ENCODE data around the gene MUC15. TPM values are rescaled to one million over a fixed set of nuclear protein-coding genes. Genes with fewer than 3 reads are reported as not detected.
A peak's percentile ranks its signal among the peaks of the same experiment; 100 is the strongest.

MUC15 gene, protein sequence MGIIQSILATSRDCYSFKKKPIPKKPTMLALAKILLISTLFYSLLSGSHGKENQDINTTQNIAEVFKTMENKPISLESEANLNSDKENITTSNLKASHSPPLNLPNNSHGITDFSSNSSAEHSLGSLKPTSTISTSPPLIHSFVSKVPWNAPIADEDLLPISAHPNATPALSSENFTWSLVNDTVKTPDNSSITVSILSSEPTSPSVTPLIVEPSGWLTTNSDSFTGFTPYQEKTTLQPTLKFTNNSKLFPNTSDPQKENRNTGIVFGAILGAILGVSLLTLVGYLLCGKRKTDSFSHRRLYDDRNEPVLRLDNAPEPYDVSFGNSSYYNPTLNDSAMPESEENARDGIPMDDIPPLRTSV
- total RNA-seq (2021), result 0.18 and 0.70 TPM in 2 replicates
- Bru-seq, nascent RNA, result percentile 17 among the genes with signal in this experiment
- BruChase-seq, experiment 1, labeled RNA remaining after a 2-hour chase, result percentile 12 among the genes with signal in this experiment
- percentile 21 among the genes with signal in this experiment for BruChase-seq, experiment 2, labeled RNA remaining after a 6-hour chase
- long read RNA-seq, partial matches to known transcripts, result 1 of 2 reads
- long read RNA-seq, other reads (novel, unspliced or antisense), result 0 of 2 reads

GRCh38 chr11:26571861-26572654, at the start of gene MUC15:
TSS of gene MUC15 (minus strand) at chr11:26572263. CDS start at chr11:26567094, 5,169 bp downstream.
- BruUV-seq (replicated peaks), result no TSS peak
- peak within 1 kb of the TSS; percentile 45 for H3K4me2 ChIP-seq
- ChIA-PET CTCF (interaction anchor here (1.1 kb wide), 1 partner anchor 13 kb away, joined by 3 read pairs; no protein-coding TSS in a partner anchor), POLR2A (ENCODE audit: unreplicated experiment) (no interaction called here)
- peaks cover 14% of the 10 kb centered on the region for H3K4me1 ChIP-seq (replicated peaks; ENCODE audit: insufficient read depth)
- intact Hi-C loops (cut with micrococcal nuclease; ENCODE audit: unreplicated experiment), result loop anchor here (5.0 kb wide), 1 partner anchor 75 kb away; no protein-coding TSS in a partner anchor
- TF ChIP-seq EZH2 (IDR thresholded peaks at IDR 0.05; ENCODE audit: low read depth), result no peak
- TF ChIP-seq, protein P1, sequence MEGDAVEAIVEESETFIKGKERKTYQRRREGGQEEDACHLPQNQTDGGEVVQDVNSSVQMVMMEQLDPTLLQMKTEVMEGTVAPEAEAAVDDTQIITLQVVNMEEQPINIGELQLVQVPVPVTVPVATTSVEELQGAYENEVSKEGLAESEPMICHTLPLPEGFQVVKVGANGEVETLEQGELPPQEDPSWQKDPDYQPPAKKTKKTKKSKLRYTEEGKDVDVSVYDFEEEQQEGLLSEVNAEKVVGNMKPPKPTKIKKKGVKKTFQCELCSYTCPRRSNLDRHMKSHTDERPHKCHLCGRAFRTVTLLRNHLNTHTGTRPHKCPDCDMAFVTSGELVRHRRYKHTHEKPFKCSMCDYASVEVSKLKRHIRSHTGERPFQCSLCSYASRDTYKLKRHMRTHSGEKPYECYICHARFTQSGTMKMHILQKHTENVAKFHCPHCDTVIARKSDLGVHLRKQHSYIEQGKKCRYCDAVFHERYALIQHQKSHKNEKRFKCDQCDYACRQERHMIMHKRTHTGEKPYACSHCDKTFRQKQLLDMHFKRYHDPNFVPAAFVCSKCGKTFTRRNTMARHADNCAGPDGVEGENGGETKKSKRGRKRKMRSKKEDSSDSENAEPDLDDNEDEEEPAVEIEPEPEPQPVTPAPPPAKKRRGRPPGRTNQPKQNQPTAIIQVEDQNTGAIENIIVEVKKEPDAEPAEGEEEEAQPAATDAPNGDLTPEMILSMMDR (conservative IDR thresholded peaks at IDR 0.05), result no peak
- H3K79me2 ChIP-seq (ENCODE audit: low read depth), result no peaks in the 10 kb centered on the region
- H3K9me2 ChIP-seq (ENCODE audit: insufficient read depth), result no peaks in the 10 kb centered on the region
- no peaks in the 10 kb centered on the region for H3K27me3 ChIP-seq (ENCODE audit: insufficient read depth, low read depth)
- no peaks in the 10 kb centered on the region; the same call in 1 of the 2 replicates for H3K9me3 ChIP-seq (ENCODE audit: insufficient read depth, low read depth)
- no peak within 1 kb of the TSS for H3K27ac ChIP-seq
- H2AFZ ChIP-seq, result peak within 1 kb of the TSS; percentile 44; the same call in 1 of the 2 replicates
- no peaks in the 10 kb centered on the region for H3K36me3 ChIP-seq (ENCODE audit: low read depth)
- DNase-seq, result peak; percentile 51 to 52
- H4K20me1 ChIP-seq (ENCODE audit: insufficient read depth), result no peaks in the 10 kb centered on the region
- no peak within 1 kb of the TSS for H3K4me3 ChIP-seq
- no peaks in the 10 kb centered on the region for H3F3A ChIP-seq (ENCODE audit: insufficient read depth, low read depth)

- H2AFZ ChIP-seq, result no peak overlapping the region
Measured at GRCh38 chr11:26621132-26621531, 49.1 kb upstream of the MUC15 start.

More at GRCh38 chr11:26621132-26621531, 49.1 kb upstream of the MUC15 start:
- TF ChIP-seq, protein P1 (conservative IDR thresholded peaks at IDR 0.05), result no peak
- TF ChIP-seq EZH2 (IDR thresholded peaks at IDR 0.05; ENCODE audit: low read depth), result no peak
- peak overlapping the region; percentile 48 for H3K27ac ChIP-seq
- H4K20me1 ChIP-seq (ENCODE audit: insufficient read depth), result no peaks in the 10 kb centered on the region
- H3K4me2 ChIP-seq, result no peak overlapping the region
- no peaks in the 10 kb centered on the region for H3K9me3 ChIP-seq (ENCODE audit: insufficient read depth, low read depth)
- BruUV-seq (replicated peaks), result no TSS peak
- no peaks in the 10 kb centered on the region for H3K27me3 ChIP-seq (ENCODE audit: insufficient read depth, low read depth)
- H3K9me2 ChIP-seq (ENCODE audit: insufficient read depth), result no peaks in the 10 kb centered on the region
- peaks cover 16% of the 10 kb centered on the region for H3K4me1 ChIP-seq (replicated peaks; ENCODE audit: insufficient read depth)
- no peak overlapping the region for H3K4me3 ChIP-seq
- intact Hi-C loops (cut with micrococcal nuclease; ENCODE audit: unreplicated experiment), result loop anchor here (1.0 to 5.0 kb wide), 2 partner anchors 39 to 65 kb away; no protein-coding TSS in a partner anchor
- CTCF ChIA-PET, result no interaction called here
- peaks cover 6% of the 10 kb centered on the region; the same call in 1 of the 2 replicates for H3F3A ChIP-seq (ENCODE audit: insufficient read depth, low read depth)
- peak; percentile 21 to 84 for DNase-seq
- H3K36me3 ChIP-seq (ENCODE audit: low read depth), result no peaks in the 10 kb centered on the region
- POLR2A ChIA-PET (ENCODE audit: unreplicated experiment), result interaction anchor here (0.6 kb wide), 1 partner anchor 865 kb away, joined by 5 read pairs; no protein-coding TSS in a partner anchor
- no peaks in the 10 kb centered on the region for H3K79me2 ChIP-seq (ENCODE audit: low read depth)

Data from PC-9 (cell line).